Measurements from ENCODE around the gene TRAPPC2B. TPM values are rescaled to one million over a fixed set of nuclear protein-coding genes. Genes with fewer than 3 reads are reported as not detected.

Gene TRAPPC2B
- total RNA-seq, result 4.1 and 4.3 TPM in 2 replicates

GRCh38 chr19:57362997-57363687 is at the start of gene TRAPPC2B, which contains the start of gene ZNF547:
TSS of gene TRAPPC2B (plus strand) at chr19:57363551. CDS start at chr19:57364834, 1,283 bp downstream.
TSS of gene ZNF547 (plus strand) at chr19:57363551. CDS start at chr19:57368556, 5,005 bp downstream.
- Mint-ChIP-seq H3K4me3 (peak within 1 kb of the TSS; percentile 87), H3K4me1 (peaks cover 14% of the 10 kb centered on the region)

GRCh38 chr19:57314146-57314545 is 49.2 kb upstream of the TRAPPC2B start:
- intact Hi-C loops (cut with micrococcal nuclease), result no loop called here
- peaks cover 40% of the 10 kb centered on the region for H3K9me3 Mint-ChIP-seq
- H3K27me3 Mint-ChIP-seq, result peaks cover 15% of the 10 kb centered on the region
- H3K4me1 Mint-ChIP-seq, result no peaks in the 10 kb centered on the region
- H3K36me3 Mint-ChIP-seq (ENCODE audit: low read depth), result no peaks in the 10 kb centered on the region
- no peak for DNase-seq
- no peak overlapping the region for H3K27ac Mint-ChIP-seq
- H3K4me3 Mint-ChIP-seq, result no peak overlapping the region

More at GRCh38 chr19:57362997-57363687, at the start of gene TRAPPC2B, which contains the start of gene ZNF547:
- DNase-seq, result peak; percentile 100
- Mint-ChIP-seq H3K36me3 (ENCODE audit: low read depth) (peaks cover 36% of the 10 kb centered on the region), H3K27me3 (peaks cover 3% of the 10 kb centered on the region), H3K27ac (peak within 1 kb of the TSS; percentile 92), H3K9me3 (peaks cover 22% of the 10 kb centered on the region)
- intact Hi-C loops (cut with micrococcal nuclease), result loop anchor here (1.0 to 5.0 kb wide), 9 partner anchors 12 to 1221 kb away; partner anchors contain the start of genes ZNF17, ZNF264, ZNF304 and ZNF444

GRCh38 chr19:57317503-57317902 is 45.8 kb upstream of the TRAPPC2B start:
- intact Hi-C loops (cut with micrococcal nuclease), result no loop called here

GRCh38 chr19:57319869-57320179 is 43.5 kb upstream of the TRAPPC2B start:
- Mint-ChIP-seq H3K27ac (peak overlapping the region; percentile 94), H3K4me1 (peaks cover 24% of the 10 kb centered on the region), H3K4me3 (peak overlapping the region; percentile 95), H3K27me3 (peaks cover 14% of the 10 kb centered on the region), H3K9me3 (peaks cover 29% of the 10 kb centered on the region), H3K36me3 (ENCODE audit: low read depth) (peaks cover 33% of the 10 kb centered on the region)
- no peak for DNase-seq
- intact Hi-C loops (cut with micrococcal nuclease), result loop anchor here (1.0 to 2.0 kb wide), 6 partner anchors 31 to 129 kb away; partner anchors contain the start of genes TRAPPC2B, ZNF264, ZNF304 and ZNF460

More at GRCh38 chr19:57317503-57317902, 45.8 kb upstream of the TRAPPC2B start:
- Mint-ChIP-seq H3K27me3 (peaks cover 15% of the 10 kb centered on the region), H3K4me1 (peaks cover 22% of the 10 kb centered on the region), H3K9me3 (peaks cover 39% of the 10 kb centered on the region), H3K4me3 (no peak overlapping the region), H3K36me3 (ENCODE audit: low read depth) (peaks cover 12% of the 10 kb centered on the region), H3K27ac (no peak overlapping the region)
- no peak for DNase-seq

- DNase-seq, result peak; percentile 98
- peaks cover 39% of the 10 kb centered on the region for H3K36me3 Mint-ChIP-seq (ENCODE audit: low read depth)
- H3K27me3 Mint-ChIP-seq, result peaks cover 14% of the 10 kb centered on the region
- H3K9me3 Mint-ChIP-seq, result peaks cover 30% of the 10 kb centered on the region
- H3K27ac Mint-ChIP-seq, result peak within 1 kb of the TSS; percentile 94
- intact Hi-C loops (cut with micrococcal nuclease), result loop anchor here (1.0 to 2.0 kb wide), 6 partner anchors 31 to 130 kb away; partner anchors contain the start of genes TRAPPC2B, ZNF264, ZNF304 and ZNF460
- peak within 1 kb of the TSS; percentile 95 for H3K4me3 Mint-ChIP-seq
- peaks cover 24% of the 10 kb centered on the region for H3K4me1 Mint-ChIP-seq
These were observed 42.9 kb upstream of the TRAPPC2B start, which contains the start of gene ZNF543 for GRCh38 chr19:57320180-57321084. TSS of gene ZNF543 (plus strand) at chr19:57320472. CDS start at chr19:57320854, 382 bp downstream.

- Mint-ChIP-seq H3K9me3 (peaks cover 34% of the 10 kb centered on the region), H3K27ac (peak overlapping the region; percentile 94), H3K4me1 (peaks cover 24% of the 10 kb centered on the region), H3K4me3 (peak overlapping the region; percentile 95), H3K36me3 (ENCODE audit: low read depth) (peaks cover 46% of the 10 kb centered on the region), H3K27me3 (peaks cover 10% of the 10 kb centered on the region)
- intact Hi-C loops (cut with micrococcal nuclease), result loop anchor here (2.0 kb wide), 1 partner anchor 130 kb away; the partner anchor contains the start of gene ZNF264
- DNase-seq, result no peak
These were observed 42.2 kb upstream of the TRAPPC2B start for GRCh38 chr19:57321116-57321515.

GRCh38 chr19:57321751-57322150 is 41.6 kb upstream of the TRAPPC2B start:
- Mint-ChIP-seq H3K4me1 (peaks cover 24% of the 10 kb centered on the region), H3K9me3 (peaks cover 29% of the 10 kb centered on the region), H3K27me3 (peaks cover 6% of the 10 kb centered on the region), H3K27ac (peak overlapping the region; percentile 29), H3K4me3 (peak overlapping the region; percentile 95), H3K36me3 (ENCODE audit: low read depth) (peaks cover 52% of the 10 kb centered on the region)
- peak; percentile 54 for DNase-seq
- intact Hi-C loops (cut with micrococcal nuclease), result loop anchor here (2.0 kb wide), 1 partner anchor 131 kb away; the partner anchor contains the start of gene ZNF264

GRCh38 chr19:57324992-57325391 is 38.4 kb upstream of the TRAPPC2B start:
- Mint-ChIP-seq H3K4me3 (no peak overlapping the region), H3K9me3 (peaks cover 24% of the 10 kb centered on the region), H3K27me3 (no peaks in the 10 kb centered on the region), H3K36me3 (ENCODE audit: low read depth) (peaks cover 83% of the 10 kb centered on the region), H3K27ac (no peak overlapping the region), H3K4me1 (peaks cover 18% of the 10 kb centered on the region)
- intact Hi-C loops (cut with micrococcal nuclease), result no loop called here
- DNase-seq, result no peak

GRCh38 chr19:57327993-57328392 is 35.4 kb upstream of the TRAPPC2B start:
- no peak for DNase-seq
- Mint-ChIP-seq H3K4me3 (no peak overlapping the region), H3K27ac (no peak overlapping the region), H3K4me1 (no peaks in the 10 kb centered on the region), H3K27me3 (no peaks in the 10 kb centered on the region), H3K9me3 (peaks cover 23% of the 10 kb centered on the region), H3K36me3 (ENCODE audit: low read depth) (peaks cover 82% of the 10 kb centered on the region)
- intact Hi-C loops (cut with micrococcal nuclease), result no loop called here

GRCh38 chr19:57334191-57334590 is 29.2 kb upstream of the TRAPPC2B start:
- Mint-ChIP-seq H3K36me3 (ENCODE audit: low read depth) (peaks cover 38% of the 10 kb centered on the region), H3K4me3 (no peak overlapping the region), H3K27ac (no peak overlapping the region), H3K27me3 (no peaks in the 10 kb centered on the region), H3K9me3 (peaks cover 30% of the 10 kb centered on the region), H3K4me1 (no peaks in the 10 kb centered on the region)
- intact Hi-C loops (cut with micrococcal nuclease), result no loop called here
- DNase-seq, result peak; percentile 21

- peak; percentile 35 for DNase-seq
- H3K4me3 Mint-ChIP-seq, result no peak overlapping the region
- peaks cover 34% of the 10 kb centered on the region for H3K9me3 Mint-ChIP-seq
- H3K27ac Mint-ChIP-seq, result no peak overlapping the region
- no peaks in the 10 kb centered on the region for H3K4me1 Mint-ChIP-seq
- intact Hi-C loops (cut with micrococcal nuclease), result no loop called here
- H3K36me3 Mint-ChIP-seq (ENCODE audit: low read depth), result peaks cover 14% of the 10 kb centered on the region
- H3K27me3 Mint-ChIP-seq, result no peaks in the 10 kb centered on the region
These were observed 24.5 kb upstream of the TRAPPC2B start for GRCh38 chr19:57338877-57339276.

GRCh38 chr19:57342582-57342981 is 20.8 kb upstream of the TRAPPC2B start:
- peaks cover 2% of the 10 kb centered on the region for H3K36me3 Mint-ChIP-seq (ENCODE audit: low read depth)
- peaks cover 21% of the 10 kb centered on the region for H3K9me3 Mint-ChIP-seq
- H3K27ac Mint-ChIP-seq, result no peak overlapping the region
- intact Hi-C loops (cut with micrococcal nuclease), result no loop called here
- H3K4me1 Mint-ChIP-seq, result no peaks in the 10 kb centered on the region
- no peak for DNase-seq
- no peaks in the 10 kb centered on the region for H3K27me3 Mint-ChIP-seq
- H3K4me3 Mint-ChIP-seq, result no peak overlapping the region

- Mint-ChIP-seq H3K27me3 (no peaks in the 10 kb centered on the region), H3K4me1 (peaks cover 24% of the 10 kb centered on the region), H3K36me3 (ENCODE audit: low read depth) (peaks cover 23% of the 10 kb centered on the region), H3K4me3 (no peak overlapping the region), H3K9me3 (peaks cover 17% of the 10 kb centered on the region), H3K27ac (no peak overlapping the region)
- no peak for DNase-seq
- intact Hi-C loops (cut with micrococcal nuclease), result no loop called here
These were observed 15.2 kb upstream of the TRAPPC2B start for GRCh38 chr19:57348136-57348535.

All from activated CD4-positive, alpha-beta T cell treated with anti-CD3 and anti-CD28 coated beads, Interleukin-2, amount 10 ng/mL, durations not matched to agents 24 days and 14 days (primary cell).